ENCODE data around the gene LY86.

Gene LY86

DNA sequence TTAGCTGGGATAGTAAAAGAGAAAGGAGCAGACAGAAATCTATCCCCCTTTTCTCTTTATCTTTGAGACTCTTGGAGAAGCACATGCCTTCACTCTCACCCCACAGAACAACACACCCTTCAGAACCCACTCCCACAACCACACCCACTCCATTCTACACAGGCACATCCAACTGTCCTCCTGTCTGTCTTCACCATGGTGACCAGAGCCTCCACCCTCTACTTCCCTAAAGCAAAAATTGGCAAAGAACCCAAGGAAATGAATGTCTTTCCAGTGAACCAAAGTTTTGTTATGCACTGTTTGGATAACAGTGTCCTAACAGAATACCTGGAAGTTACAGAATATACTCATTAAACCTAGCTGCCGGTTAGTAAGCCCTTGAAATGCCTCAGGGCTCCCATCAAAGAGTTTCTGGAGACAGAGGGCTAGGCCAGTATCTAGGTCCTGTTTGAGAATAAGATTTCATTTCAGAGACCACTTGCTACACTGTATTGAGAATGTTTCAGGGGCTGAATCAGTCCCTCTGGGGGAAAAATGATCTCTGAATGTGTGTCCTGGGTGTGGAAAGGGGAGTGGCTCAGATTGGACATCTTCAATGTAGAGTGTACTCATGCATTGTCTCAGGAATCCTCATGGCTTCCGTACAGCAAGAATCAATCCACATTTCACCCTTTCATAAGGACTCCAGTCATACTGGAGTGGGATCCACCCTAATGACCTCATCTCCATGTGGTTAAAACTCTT is 101.1 kb downstream of the LY86 start:
- TF ChIP-seq, protein P1, sequence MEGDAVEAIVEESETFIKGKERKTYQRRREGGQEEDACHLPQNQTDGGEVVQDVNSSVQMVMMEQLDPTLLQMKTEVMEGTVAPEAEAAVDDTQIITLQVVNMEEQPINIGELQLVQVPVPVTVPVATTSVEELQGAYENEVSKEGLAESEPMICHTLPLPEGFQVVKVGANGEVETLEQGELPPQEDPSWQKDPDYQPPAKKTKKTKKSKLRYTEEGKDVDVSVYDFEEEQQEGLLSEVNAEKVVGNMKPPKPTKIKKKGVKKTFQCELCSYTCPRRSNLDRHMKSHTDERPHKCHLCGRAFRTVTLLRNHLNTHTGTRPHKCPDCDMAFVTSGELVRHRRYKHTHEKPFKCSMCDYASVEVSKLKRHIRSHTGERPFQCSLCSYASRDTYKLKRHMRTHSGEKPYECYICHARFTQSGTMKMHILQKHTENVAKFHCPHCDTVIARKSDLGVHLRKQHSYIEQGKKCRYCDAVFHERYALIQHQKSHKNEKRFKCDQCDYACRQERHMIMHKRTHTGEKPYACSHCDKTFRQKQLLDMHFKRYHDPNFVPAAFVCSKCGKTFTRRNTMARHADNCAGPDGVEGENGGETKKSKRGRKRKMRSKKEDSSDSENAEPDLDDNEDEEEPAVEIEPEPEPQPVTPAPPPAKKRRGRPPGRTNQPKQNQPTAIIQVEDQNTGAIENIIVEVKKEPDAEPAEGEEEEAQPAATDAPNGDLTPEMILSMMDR (IDR thresholded peaks at IDR 0.05): no peak

DNA sequence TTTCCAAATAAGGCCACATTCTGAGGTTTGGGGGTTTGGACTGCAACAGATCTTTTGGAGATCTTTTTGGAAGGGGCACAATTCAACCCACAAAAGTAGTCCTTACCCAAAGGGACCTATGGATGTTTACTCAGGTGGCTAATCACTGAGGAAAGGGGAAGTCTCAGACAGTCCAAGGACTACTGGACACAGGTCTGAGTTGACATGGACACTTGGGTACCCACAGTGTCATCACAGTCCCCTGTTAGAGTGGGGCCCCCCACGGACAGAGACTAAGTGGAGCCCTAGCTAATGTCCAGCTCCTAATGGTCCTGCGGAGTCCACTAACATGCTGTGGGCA is 101.6 kb downstream of the LY86 start:
- TF ChIP-seq, protein P1 (IDR thresholded peaks at IDR 0.05): no peak

DNA sequence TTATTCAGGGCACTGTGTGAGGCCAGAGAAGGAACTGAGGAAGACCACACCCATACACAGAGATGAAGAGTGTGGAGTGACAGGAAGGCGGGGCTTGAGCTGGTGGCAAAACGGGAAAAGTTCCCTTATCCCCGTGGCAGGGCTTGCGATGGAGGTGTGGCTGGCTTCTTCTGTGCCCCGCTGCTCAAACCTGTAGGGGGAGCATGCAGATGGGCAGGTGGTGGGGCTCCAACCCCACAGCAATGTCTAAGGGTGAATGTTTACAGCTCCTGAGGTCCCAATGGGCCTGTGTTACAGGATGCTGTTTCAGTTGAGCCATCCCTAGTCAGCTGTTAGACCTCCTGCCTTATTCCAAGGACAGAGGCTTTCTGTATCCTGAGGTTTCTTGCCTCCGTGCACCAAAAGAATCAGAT is 105.9 kb downstream of the LY86 start:
- TF ChIP-seq, protein P1 (IDR thresholded peaks at IDR 0.05): no peak

- TF ChIP-seq, protein P1 (IDR thresholded peaks at IDR 0.05): no peak
Measured at GRCh38 chr6:6694825-6695624, 106.5 kb downstream of the LY86 start.

- TF ChIP-seq, protein P1 (IDR thresholded peaks at IDR 0.05): no peak
Measured at GRCh38 chr6:6695625-6696276, 107.2 kb downstream of the LY86 start.

GRCh38 chr6:6696867-6697531 is 108.5 kb downstream of the LY86 start:
- TF ChIP-seq, protein P1 (IDR thresholded peaks at IDR 0.05): peak; percentile 79

GRCh38 chr6:6697620-6698019 is 109.1 kb downstream of the LY86 start:
- TF ChIP-seq, protein P1 (IDR thresholded peaks at IDR 0.05): no peak
